ENCODE results near the gene POLR2H. TPM values are rescaled to one million over a fixed set of nuclear protein-coding genes. Genes with fewer than 3 reads are reported as not detected.

POLR2H gene
- total and polyA plus RNA-seq, 9 donors = 47.3 to 86.9 (median 60.6) TPM

DNA sequence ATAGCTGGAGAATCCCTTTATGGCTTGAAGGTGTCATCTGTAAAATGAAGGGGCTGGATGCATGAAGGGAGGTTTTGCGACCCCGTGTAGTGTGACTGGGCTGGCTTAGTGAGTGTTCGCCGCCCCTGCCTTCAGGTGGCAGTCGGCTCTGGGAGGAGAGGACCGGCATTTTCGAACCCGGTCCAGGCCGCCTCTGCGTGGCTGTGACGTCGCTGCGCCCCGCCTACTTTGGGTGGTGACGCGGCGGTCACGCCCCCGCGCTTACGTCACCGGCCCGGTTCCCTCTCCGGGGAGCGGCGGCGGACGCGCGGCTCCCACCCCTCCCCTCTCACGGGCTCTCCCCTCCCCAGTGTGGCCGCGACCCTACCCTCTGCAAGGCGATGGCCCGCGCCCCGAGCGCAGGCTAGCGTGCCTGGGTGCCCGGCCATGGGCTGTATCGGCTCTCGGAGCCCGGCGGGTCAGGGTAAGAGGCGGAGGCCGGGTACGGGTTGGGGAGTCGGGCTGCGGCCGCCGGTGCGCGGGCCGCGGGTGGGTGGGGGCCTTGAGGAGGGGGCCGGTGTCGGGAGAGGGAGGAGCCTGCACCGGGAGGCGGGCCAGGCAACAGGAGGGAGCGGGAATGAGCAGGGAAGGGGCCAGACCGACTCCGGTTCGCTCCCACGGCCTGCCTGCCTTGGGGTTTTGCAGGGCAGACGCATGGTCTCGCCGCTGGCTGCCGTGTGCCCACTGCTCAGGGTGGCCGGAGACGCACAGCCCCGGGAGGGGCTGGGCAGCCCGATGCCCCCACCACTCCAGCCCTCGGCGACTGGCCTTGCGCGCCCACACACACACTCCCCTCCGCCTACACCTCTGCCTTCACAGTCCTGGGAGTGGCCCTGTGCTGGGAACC lies 25.6 kb upstream of the POLR2H start:
- DNase-seq = peak; percentile 88 to 96 (median 94)
- Histone ChIP-seq H3K4me3 (peak overlapping the region; percentile 81), H3K9me3 (no peaks in the 10 kb centered on the region), H3K36me3 (no peaks in the 10 kb centered on the region), H3K4me1 (ENCODE audit: insufficient read depth) (peaks cover 20% of the 10 kb centered on the region), H3K27ac (peak overlapping the region; percentile 93 to 95), H3K27me3 (no peaks in the 10 kb centered on the region)
- intact Hi-C loops (cut with DNase I) = no loop called here
- 0 to 1% (median 1%) methylated on average over 68 to 77 of the region's 77 CpGs for WGBS, 3 donors
- TF ChIP-seq, protein P1, sequence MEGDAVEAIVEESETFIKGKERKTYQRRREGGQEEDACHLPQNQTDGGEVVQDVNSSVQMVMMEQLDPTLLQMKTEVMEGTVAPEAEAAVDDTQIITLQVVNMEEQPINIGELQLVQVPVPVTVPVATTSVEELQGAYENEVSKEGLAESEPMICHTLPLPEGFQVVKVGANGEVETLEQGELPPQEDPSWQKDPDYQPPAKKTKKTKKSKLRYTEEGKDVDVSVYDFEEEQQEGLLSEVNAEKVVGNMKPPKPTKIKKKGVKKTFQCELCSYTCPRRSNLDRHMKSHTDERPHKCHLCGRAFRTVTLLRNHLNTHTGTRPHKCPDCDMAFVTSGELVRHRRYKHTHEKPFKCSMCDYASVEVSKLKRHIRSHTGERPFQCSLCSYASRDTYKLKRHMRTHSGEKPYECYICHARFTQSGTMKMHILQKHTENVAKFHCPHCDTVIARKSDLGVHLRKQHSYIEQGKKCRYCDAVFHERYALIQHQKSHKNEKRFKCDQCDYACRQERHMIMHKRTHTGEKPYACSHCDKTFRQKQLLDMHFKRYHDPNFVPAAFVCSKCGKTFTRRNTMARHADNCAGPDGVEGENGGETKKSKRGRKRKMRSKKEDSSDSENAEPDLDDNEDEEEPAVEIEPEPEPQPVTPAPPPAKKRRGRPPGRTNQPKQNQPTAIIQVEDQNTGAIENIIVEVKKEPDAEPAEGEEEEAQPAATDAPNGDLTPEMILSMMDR (IDR thresholded peaks at IDR 0.05) = peak in 1 of 3 donors; percentile 32
- peak; percentile 71 for TF ChIP-seq EP300 (IDR thresholded peaks at IDR 0.05)
- peak; percentile 97 for TF ChIP-seq POLR2A (IDR thresholded peaks at IDR 0.05)

DNA sequence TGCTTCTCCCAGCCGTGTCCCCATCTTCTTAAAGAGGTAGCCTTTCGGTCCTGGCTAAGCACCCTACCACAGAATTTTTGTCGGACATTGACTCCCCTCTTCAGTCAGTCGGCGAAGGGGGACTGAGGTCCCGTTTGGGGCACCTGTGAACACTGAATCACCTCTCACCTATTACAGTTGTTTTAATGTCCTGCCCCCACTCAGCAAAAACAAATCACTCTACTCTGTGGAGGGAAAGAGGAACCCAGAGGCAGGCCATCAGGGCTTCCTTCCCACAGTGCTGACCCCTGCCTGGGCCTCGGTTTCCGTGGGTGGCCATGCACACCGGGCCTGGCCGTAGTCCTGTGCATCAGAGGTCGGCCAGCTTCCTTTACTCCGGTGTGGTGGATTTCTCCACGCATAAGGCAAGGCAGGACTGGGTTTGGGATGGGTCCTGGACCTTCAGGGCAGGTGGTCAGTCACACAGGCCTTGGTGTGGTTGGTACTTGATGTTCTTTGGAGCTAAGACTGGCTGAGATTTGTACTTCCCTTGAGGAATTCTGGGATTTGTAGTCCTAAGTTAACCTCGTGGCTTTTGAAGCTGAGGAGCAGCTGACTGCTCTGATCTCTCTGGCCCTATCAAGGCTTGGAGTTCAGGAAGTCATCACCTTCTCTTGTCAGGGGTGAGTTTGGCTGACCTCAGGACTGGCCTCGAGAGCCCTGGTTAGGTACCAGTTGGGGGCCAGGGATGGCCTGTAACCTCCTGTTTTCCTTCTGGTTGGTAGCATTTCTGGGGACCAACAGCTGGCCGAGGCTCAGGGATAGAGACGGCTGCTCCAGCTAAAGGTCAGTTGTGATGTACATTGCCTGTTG lies 24.7 kb upstream of the POLR2H start:
- Histone ChIP-seq H3K9me3 (no peaks in the 10 kb centered on the region), H3K4me3 (peak overlapping the region; percentile 81), H3K27me3 (no peaks in the 10 kb centered on the region), H3K27ac (peak overlapping the region; percentile 93 to 95), H3K4me1 (ENCODE audit: insufficient read depth) (peaks cover 20% of the 10 kb centered on the region), H3K36me3 (no peaks in the 10 kb centered on the region)
- TF ChIP-seq POLR2A (IDR thresholded peaks at IDR 0.05) (peak; percentile 31), EP300 (IDR thresholded peaks at IDR 0.05) (no peak)
- TF ChIP-seq, protein P1 (IDR thresholded peaks at IDR 0.05) = no peak
- no peak for DNase-seq
- WGBS, 3 donors = 7 to 10% (median 7%) methylated on average over 17 of the region's 17 CpGs
- intact Hi-C loops (cut with DNase I) = loop anchor here in 1 of 4 donors (1.0 kb wide), 1 partner anchor 22 kb away; the partner anchor contains the start of gene EIF4G1

DNA sequence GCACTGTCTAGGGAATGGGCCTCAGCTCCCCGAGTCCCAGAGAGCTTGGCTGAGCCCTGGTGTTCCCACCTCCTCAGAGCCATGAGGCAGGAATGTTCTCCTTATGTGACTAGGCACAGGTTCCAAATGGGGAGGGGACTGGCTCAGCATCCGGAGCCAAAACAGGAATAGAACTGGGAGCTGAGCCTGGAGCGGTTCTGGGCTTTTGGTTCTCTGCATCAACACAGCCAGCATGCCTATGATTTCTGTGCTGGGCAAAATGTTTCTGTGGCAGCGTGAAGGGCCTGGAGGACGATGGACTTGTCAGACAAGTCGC lies 24.2 kb upstream of the POLR2H start, which contains the start of gene FAM131A:
FAM131A (plus strand) TSS at position 202 of the 316 bp plus-strand sequence; CDS start at position 233, 31 bp downstream.
- WGBS, 3 donors = 24 to 40% (median 27%) methylated on average over 6 of the region's 6 CpGs
- Histone ChIP-seq H3K27ac (peak within 1 kb of the TSS; percentile 93 to 95), H3K9me3 (no peaks in the 10 kb centered on the region), H3K4me1 (ENCODE audit: insufficient read depth) (peaks cover 20% of the 10 kb centered on the region), H3K27me3 (no peaks in the 10 kb centered on the region), H3K4me3 (peak within 1 kb of the TSS; percentile 81), H3K36me3 (no peaks in the 10 kb centered on the region)
- TF ChIP-seq, protein P1 (IDR thresholded peaks at IDR 0.05) = no peak
- no peak for TF ChIP-seq POLR2A (IDR thresholded peaks at IDR 0.05)
- no peak for TF ChIP-seq EP300 (IDR thresholded peaks at IDR 0.05)
- DNase-seq = peak; percentile 66 to 83 (median 74)
- intact Hi-C loops (cut with DNase I) = loop anchor here in 1 of 4 donors (1.0 kb wide), 1 partner anchor 23 kb away; the partner anchor contains the start of gene EIF4G1

DNA sequence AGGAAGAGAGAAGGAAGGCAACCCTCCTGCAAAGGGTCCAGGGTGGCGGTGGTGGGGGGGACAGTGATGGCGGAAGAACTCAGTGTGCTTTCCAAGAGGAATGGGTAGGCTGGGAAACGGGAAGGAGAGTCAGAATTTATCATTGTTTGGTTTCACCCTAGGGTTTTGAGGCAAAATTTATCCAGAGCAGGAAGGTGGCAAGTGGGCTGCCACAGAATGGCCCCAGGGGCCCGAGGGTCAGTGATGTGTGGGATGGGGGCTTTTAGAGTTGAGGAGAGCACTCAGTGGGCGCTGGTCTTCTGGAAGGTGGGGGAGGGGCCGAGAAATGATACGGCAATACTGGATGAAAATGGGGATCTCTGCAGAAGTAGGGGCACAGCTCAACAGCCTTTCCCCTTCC lies 23.5 kb upstream of the POLR2H start:
- H3K27ac ChIP-seq = peak overlapping the region; percentile 93 to 95
- no peaks in the 10 kb centered on the region for H3K36me3 ChIP-seq
- no peaks in the 10 kb centered on the region for H3K27me3 ChIP-seq
- H3K4me1 ChIP-seq (ENCODE audit: insufficient read depth) = peaks cover 20% of the 10 kb centered on the region
- WGBS, 3 donors = 48 to 59% (median 53%) methylated on average over 7 of the region's 7 CpGs
- intact Hi-C loops (cut with DNase I) = loop anchor here in 1 of 4 donors (1.0 kb wide), 1 partner anchor 24 kb away; the partner anchor contains the start of gene EIF4G1
- H3K9me3 ChIP-seq = no peaks in the 10 kb centered on the region
- no peak for TF ChIP-seq POLR2A (IDR thresholded peaks at IDR 0.05)
- TF ChIP-seq EP300 (IDR thresholded peaks at IDR 0.05) = no peak
- TF ChIP-seq, protein P1 (IDR thresholded peaks at IDR 0.05) = no peak
- peak overlapping the region; percentile 11 for H3K4me3 ChIP-seq
- DNase-seq = no peak

Data from ovary (tissue), 9 donors.